ENCODE data around the gene PIGS. TPM values are rescaled to one million over a fixed set of nuclear protein-coding genes. Genes with fewer than 3 reads are reported as not detected.

Gene PIGS
- total RNA-seq, 1 experiment from 2014 or later: 45.8 TPM

- Histone ChIP-seq H3K4me1 (ENCODE audit: control insufficient read depth in 1 of 2, insufficient read depth in 2 of 2, low read length in 2 of 2) (peaks cover 0 to 3% of the 10 kb centered on the region in 2 experiments; a peak in 2 of 4 replicates), H3K36me3 (ENCODE audit: control insufficient read depth in 1 of 2, insufficient read depth in 2 of 2, low read length in 2 of 2) (no peaks in the 10 kb centered on the region), H2AFZ (ENCODE audit: low read depth, low read length, poor library complexity, severe bottlenecking) (no peak overlapping the region), H3K4me3 (replicated peaks in 1 of 2; ENCODE audit: low read depth in 1 of 2, low read length in 2 of 2) (no peak overlapping the region), H3K9me2 (ENCODE audit: insufficient read depth) (no peaks in the 10 kb centered on the region), H3K9ac (ENCODE audit: low read length) (no peak overlapping the region), H3K79me2 (ENCODE audit: insufficient read depth, low read length) (no peaks in the 10 kb centered on the region), H3K27ac (ENCODE audit: low read depth, low read length) (no peak overlapping the region), H3K4me2 (ENCODE audit: low read length) (no peak overlapping the region), H4K20me1 (ENCODE audit: insufficient read depth) (no peaks in the 10 kb centered on the region), H3K27me3 (ENCODE audit: insufficient read depth, low read length) (peaks cover 7% of the 10 kb centered on the region), H3K9me3 (ENCODE audit: control insufficient read depth in 1 of 2, insufficient read depth in 1 of 2, low read depth in 1 of 2, low read length in 2 of 2) (no peaks in the 10 kb centered on the region)
- TF ChIP-seq FOSL1 (IDR thresholded peaks at IDR 0.05; ENCODE audit: low read depth): no peak
- ChIA-PET CTCF (no interaction called here), POLR2A (no interaction called here), RAD21 (ENCODE audit: low non-redundant PET in 1 of 2, low total read pairs in 2 of 2, uncharacterized antibody in 2 of 2, unreplicated experiment in 2 of 2) (no interaction called here)
- ATAC-seq (no peak), DNase-seq (ENCODE audit: low read depth, low spot score) (no peak)
- intact Hi-C loops (cut with micrococcal nuclease): no loop called here
- no TSS peak for BruUV-seq (replicated peaks)
Measured at GRCh38 chr17:28533091-28533807, 38.1 kb downstream of the PIGS start.

GRCh38 chr17:28532050-28532960 is 39.0 kb downstream of the PIGS start:
- POLR2A ChIA-PET: no interaction called here
- intact Hi-C loops (cut with micrococcal nuclease): no loop called here
- H3K4me2 ChIP-seq (ENCODE audit: low read length): no peak overlapping the region
- no peak for TF ChIP-seq POLR2AphosphoS5 (IDR thresholded peaks at IDR 0.05; ENCODE audit: low read depth, low read length)
- TF ChIP-seq REST (IDR thresholded peaks at IDR 0.05; ENCODE audit: low read depth): no peak
- no peak for TF ChIP-seq FOSL1 (IDR thresholded peaks at IDR 0.05; ENCODE audit: low read depth)
- TF ChIP-seq TCF7L2 (IDR thresholded peaks at IDR 0.05; ENCODE audit: borderline replicate concordance, extremely low read depth, insufficient read depth, insufficient read length): no peak
- no peak for TF ChIP-seq ZNF274 (IDR thresholded peaks at IDR 0.05; ENCODE audit: low read depth, low read length)
- no peak for TF ChIP-seq JUND (IDR thresholded peaks at IDR 0.05)
- TF ChIP-seq ELF1 (IDR thresholded peaks at IDR 0.05; ENCODE audit: borderline replicate concordance, low read depth): no peak
- no peak for TF ChIP-seq POLR2A (IDR thresholded peaks at IDR 0.05; ENCODE audit: borderline replicate concordance, extremely low read depth, insufficient read depth, insufficient read length)
- TF ChIP-seq ZFX (IDR thresholded peaks at IDR 0.05): no peak
- no peak for TF ChIP-seq SIN3A (IDR thresholded peaks at IDR 0.05; ENCODE audit: low read depth)
- no peak for TF ChIP-seq EZH2phosphoT487 (IDR thresholded peaks at IDR 0.05; ENCODE audit: borderline replicate concordance)
- TF ChIP-seq EZH2 (IDR thresholded peaks at IDR 0.05): no peak
- no peak for TF ChIP-seq MAX (IDR thresholded peaks at IDR 0.05)
- TF ChIP-seq SP1 (IDR thresholded peaks at IDR 0.05; ENCODE audit: low read depth): no peak
- TF ChIP-seq CBX3 (IDR thresholded peaks at IDR 0.05; ENCODE audit: low read depth): no peak
- TF ChIP-seq RAD21 (IDR thresholded peaks at IDR 0.05; ENCODE audit: low read depth): no peak
- TF ChIP-seq ATF3 (IDR thresholded peaks at IDR 0.05): no peak

More at GRCh38 chr17:28532050-28532960, 39.0 kb downstream of the PIGS start:
- DNase-seq (ENCODE audit: low read depth, low spot score) (no peak), ATAC-seq (no peak)
- RAD21 ChIA-PET (ENCODE audit: low non-redundant PET in 1 of 2, low total read pairs in 2 of 2, uncharacterized antibody in 2 of 2, unreplicated experiment in 2 of 2): no interaction called here
- Histone ChIP-seq H3K9me3 (ENCODE audit: control insufficient read depth in 1 of 2, insufficient read depth in 1 of 2, low read depth in 1 of 2, low read length in 2 of 2) (no peaks in the 10 kb centered on the region), H2AFZ (ENCODE audit: low read depth, low read length, poor library complexity, severe bottlenecking) (no peak overlapping the region), H3K4me1 (ENCODE audit: control insufficient read depth in 1 of 2, insufficient read depth in 2 of 2, low read length in 2 of 2) (peaks cover 0 to 6% of the 10 kb centered on the region in 2 experiments; a peak in 2 of 4 replicates), H3K4me3 (replicated peaks in 1 of 2; ENCODE audit: low read depth in 1 of 2, low read length in 2 of 2) (no peak overlapping the region), H4K20me1 (ENCODE audit: insufficient read depth) (no peaks in the 10 kb centered on the region), H3K36me3 (ENCODE audit: control insufficient read depth in 1 of 2, insufficient read depth in 2 of 2, low read length in 2 of 2) (no peaks in the 10 kb centered on the region), H3K9ac (ENCODE audit: low read length) (no peak overlapping the region), H3K79me2 (ENCODE audit: insufficient read depth, low read length) (no peaks in the 10 kb centered on the region), H3K9me2 (ENCODE audit: insufficient read depth) (no peaks in the 10 kb centered on the region), H3K27me3 (ENCODE audit: insufficient read depth, low read length) (peaks cover 7% of the 10 kb centered on the region), H3K27ac (ENCODE audit: low read depth, low read length) (no peak overlapping the region)
- CTCF ChIA-PET: no interaction called here
- no TSS peak for BruUV-seq (replicated peaks)
